ENCODE data around the gene SLC2A4RG.

The SLC2A4RG gene, protein sequence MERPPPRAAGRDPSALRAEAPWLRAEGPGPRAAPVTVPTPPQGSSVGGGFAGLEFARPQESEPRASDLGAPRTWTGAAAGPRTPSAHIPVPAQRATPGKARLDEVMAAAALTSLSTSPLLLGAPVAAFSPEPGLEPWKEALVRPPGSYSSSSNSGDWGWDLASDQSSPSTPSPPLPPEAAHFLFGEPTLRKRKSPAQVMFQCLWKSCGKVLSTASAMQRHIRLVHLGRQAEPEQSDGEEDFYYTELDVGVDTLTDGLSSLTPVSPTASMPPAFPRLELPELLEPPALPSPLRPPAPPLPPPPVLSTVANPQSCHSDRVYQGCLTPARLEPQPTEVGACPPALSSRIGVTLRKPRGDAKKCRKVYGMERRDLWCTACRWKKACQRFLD

DNA sequence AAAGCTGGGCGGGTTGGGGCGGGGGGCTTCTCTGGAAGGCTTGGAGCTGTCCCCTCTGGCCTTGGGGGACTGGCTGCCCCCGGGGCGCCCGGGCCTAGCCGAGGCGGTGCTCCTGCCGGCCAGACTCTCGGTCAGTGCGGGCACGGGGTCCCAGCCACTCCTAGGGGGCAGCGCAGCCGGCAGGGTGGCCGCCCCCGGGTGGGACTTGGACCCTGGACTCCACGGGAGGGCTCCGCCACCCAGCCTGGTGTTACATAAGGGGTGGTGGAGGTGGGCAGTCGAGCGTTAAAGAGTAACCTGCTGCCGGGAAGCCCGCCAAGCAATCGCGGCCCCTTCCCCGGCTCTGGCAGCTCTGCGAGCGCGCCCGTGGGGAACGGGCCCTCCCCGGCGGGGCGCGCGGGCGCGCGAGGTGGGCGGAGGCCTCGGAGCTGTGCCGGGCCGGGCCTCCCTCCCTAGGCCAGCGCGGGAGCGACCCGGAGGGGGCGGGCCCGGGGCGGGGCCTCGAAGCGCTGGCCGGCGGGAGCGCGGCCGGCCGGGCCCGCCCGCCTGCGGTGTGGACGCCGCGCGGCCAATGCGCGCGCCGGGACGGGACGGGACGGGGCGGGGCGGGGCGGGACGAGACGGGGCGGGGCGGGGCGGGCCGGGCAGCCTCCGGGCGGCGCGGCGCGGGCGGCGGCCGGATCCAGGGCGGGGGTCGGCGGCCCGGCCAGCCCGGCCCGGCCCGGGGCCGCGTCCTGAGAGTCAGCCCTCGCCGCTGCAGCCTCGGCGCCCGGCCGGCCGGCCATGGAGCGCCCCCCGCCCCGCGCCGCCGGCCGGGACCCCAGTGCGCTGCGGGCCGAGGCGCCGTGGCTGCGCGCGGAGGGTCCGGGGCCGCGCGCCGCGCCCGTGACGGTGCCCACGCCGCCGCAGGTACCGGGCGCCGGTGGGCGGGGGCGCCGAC is at the start of gene SLC2A4RG:
Gene SLC2A4RG (plus strand): TSS at position 647 of the 940 bp plus-strand sequence. CDS start 137 bp downstream, at position 784.
- no peak for FAIRE-seq

GRCh38 chr20:63690003-63690897 is 49.3 kb upstream of the SLC2A4RG start:
- FAIRE-seq, result no peak

- FAIRE-seq, result no peak
Measured at GRCh38 chr20:63690898-63691710, 48.5 kb upstream of the SLC2A4RG start.

DNA sequence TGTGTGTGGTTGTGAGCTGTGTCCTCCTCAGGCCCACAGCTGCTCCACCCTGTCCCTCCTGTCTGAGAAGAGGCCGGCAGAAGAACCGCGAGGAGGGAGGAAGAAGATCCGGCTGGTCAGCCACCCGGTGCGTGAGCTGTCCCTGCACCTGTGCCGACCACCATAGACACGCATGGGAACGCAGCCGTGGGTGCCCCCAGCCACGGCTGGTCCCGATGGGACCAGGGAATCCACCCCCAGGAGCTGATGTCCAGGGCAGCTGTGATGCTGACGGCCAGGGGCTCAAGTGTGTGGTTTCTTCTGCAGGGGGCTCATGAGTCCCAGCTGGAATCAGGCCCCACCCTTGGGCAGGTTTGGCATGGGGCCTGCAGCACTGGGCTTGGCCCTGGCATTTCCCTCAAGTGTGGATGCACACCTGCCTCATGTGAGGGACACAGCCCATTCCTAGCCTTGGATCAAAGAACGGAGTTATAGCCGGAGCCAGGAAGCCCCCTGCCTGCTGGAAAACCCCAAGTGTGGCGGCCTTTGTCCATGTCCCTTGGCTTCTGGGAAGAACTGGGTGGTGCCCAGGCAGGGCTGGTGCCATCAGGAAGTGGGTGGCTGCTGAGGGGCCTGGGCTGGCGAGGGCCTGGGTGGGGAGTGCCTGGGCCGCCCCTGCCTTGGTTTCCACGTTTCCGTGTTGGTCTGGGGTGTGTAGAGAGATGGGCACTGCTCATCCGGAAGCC is 47.7 kb upstream of the SLC2A4RG start:
- FAIRE-seq, result no peak

DNA sequence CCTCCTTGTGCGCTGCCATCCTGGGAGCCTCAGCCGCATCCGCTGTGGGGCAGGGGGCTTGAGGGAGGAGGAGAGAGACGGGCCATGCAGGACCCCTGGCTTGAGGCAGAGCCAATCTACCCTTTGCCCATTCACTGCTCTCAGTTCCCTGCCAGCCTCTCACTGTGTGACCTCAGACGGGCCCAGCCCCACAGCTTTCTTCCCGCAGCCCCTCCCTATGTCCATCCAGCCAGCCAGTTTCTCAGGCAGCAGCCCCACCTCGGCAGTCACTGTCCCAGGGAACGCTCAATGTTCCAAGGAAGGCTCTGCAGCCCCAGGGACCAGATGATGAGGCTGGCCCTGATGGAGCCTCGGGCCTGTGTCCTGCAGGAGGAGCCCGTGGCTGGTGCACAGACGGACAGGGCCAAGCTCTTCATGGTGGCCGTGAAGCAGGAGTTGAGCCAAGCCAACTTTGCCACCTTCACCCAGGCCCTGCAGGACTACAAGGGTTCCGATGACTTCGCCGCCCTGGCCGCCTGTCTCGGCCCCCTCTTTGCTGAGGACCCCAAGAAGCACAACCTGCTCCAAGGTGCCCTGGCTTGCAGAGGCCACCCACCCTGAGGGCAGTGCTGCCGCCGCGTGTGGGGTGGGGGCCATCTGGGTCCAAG is 47.0 kb upstream of the SLC2A4RG start:
- FAIRE-seq, result no peak

DNA sequence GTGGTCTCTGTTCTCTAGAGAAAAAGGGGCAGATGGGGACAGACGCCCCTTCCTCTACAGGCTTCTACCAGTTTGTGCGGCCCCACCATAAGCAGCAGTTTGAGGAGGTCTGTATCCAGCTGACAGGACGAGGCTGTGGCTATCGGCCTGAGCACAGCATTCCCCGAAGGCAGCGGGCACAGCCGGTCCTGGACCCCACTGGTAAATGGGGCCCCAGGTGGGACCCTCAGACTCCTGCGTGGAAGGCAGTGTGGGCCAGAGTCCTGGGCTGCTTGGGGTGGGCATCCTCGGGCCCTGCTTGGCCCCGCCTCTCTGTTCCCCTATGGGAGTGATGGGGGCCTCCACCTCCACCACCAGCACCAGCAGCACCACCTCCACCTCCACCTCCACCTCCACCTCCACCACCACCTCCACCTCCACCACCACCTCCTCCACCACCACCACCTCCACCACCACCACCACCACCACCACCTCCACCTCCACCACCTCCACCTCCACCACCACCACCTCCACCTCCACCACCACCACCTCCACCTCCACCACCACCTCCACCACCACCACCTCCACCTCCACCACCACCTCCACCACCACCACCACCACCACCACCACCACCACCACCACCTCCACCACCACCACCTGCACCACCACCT is 46.4 kb upstream of the SLC2A4RG start:
- FAIRE-seq, result no peak

- FAIRE-seq, result no peak
Measured at GRCh38 chr20:63693733-63694583, 45.6 kb upstream of the SLC2A4RG start.

GRCh38 chr20:63694584-63695423 is 44.8 kb upstream of the SLC2A4RG start:
- FAIRE-seq, result no peak

DNA sequence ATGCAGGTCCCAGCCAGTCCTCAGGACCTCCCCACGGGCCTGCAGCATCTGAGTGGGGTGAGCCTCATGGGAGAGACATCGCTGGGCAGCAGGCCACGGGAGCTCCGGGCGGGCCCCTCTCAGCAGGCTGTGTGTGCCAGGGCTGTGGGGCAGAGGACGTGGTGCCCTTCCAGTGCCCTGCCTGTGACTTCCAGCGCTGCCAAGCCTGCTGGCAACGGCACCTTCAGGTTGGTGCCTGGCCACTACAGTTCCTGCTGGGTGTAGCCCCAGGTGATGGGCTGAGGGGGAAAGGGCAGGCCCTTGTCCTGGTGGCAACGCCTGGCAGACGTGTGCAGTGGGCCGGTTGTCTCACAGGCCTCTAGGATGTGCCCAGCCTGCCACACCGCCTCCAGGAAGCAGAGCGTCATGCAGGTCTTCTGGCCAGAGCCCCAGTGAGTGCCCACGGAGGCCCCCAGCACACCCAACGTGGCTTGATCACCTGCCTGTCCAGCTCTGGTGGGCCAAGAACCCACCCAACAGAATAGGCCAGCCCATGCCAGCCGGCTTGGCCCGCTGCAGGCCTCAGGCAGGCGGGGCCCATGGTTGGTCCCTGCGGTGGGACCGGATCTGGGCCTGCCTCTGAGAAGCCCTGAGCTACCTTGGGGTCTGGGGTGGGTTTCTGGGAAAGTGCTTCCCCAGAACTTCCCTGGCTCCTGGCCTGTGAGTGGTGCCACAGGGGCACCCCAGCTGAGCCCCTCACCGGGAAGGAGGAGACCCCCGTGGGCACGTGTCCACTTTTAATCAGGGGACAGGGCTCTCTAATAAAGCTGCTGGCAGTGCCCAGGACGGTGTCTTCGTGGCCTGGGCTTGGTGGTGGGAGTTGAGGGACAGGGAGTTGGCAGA is 43.9 kb upstream of the SLC2A4RG start:
- FAIRE-seq, result no peak

GRCh38 chr20:63696306-63696627 is 43.3 kb upstream of the SLC2A4RG start:
- no peak for FAIRE-seq

DNA sequence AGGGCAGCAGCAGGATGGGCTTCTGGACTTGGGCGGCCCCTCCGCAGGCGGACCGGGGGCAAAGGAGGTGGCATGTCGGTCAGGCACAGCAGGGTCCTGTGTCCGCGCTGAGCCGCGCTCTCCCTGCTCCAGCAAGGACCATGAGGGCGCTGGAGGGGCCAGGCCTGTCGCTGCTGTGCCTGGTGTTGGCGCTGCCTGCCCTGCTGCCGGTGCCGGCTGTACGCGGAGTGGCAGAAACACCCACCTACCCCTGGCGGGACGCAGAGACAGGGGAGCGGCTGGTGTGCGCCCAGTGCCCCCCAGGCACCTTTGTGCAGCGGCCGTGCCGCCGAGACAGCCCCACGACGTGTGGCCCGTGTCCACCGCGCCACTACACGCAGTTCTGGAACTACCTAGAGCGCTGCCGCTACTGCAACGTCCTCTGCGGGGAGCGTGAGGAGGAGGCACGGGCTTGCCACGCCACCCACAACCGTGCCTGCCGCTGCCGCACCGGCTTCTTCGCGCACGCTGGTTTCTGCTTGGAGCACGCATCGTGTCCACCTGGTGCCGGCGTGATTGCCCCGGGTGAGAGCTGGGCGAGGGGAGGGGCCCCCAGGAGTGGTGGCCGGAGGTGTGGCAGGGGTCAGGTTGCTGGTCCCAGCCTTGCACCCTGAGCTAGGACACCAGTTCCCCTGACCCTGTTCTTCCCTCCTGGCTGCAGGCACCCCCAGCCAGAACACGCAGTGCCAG is 42.8 kb upstream of the SLC2A4RG start, which contains the start of gene TNFRSF6B:
Gene TNFRSF6B (plus strand): TSS at position 25 of the 729 bp plus-strand sequence. CDS start 116 bp downstream, at position 141.
- FAIRE-seq, result no peak

- no peak for FAIRE-seq
Measured at GRCh38 chr20:63697357-63697867, 42.2 kb upstream of the SLC2A4RG start.

- FAIRE-seq, result no peak
Measured at GRCh38 chr20:63697868-63698545, 41.6 kb upstream of the SLC2A4RG start.

- FAIRE-seq, result no peak
Measured at GRCh38 chr20:63698739-63699465, 40.7 kb upstream of the SLC2A4RG start.
